HG03442 (cell line): Measurements from ENCODE around the gene EED.
"Not testable (repeated sequence)": the region's sequence is repeated elsewhere in the genome, so short reads cannot be mapped to it uniquely, and the experiment has no call there.

Experiments
- ATAC-seq: cut with Tn5 transposase; IDR thresholded peaks from one replicate; pipeline ENCODE4 v1.9.1; 2021; ENCODE audit warnings: mild to moderate bottlenecking, moderate library complexity; ENCODE audit not compliant: unreplicated experiment

Gene EED

DNA sequence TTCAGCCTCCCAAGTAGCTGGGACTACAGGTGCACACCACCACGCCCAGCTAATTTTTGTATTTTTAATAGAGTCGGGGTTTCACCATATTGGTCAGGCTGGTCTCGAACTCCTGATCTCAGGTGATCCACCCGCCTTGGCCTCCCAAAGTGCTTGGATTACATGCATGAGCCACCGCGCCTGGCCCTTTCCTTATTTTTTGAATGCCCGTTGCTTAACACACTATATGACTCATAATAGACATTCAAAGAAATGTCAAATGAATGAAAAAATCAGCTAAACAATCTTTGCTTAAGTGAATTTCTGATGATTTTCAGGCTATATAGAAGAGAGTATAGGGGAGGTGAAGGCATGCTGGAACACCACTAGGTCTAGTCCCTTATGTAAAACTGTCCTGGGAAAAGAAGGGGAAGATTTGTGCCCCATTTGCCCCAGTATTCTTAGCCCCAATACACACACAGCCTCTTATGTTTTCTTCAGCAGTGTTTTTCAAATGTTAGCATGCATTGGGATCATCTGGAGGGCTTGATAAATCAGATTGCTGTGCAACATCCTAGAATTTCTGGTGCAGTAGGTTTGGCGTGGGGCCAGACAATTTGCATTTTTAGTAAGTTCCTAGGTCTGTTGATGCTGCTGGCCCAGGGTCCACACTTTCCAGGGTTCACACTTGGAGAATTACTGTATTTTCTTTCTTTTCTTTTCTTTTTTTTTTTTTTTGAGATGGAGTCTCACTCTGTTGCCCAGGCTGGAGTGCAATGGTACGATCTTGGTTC is 45.1 kb downstream of the EED start:
- ATAC-seq = not testable (repeated sequence)

DNA sequence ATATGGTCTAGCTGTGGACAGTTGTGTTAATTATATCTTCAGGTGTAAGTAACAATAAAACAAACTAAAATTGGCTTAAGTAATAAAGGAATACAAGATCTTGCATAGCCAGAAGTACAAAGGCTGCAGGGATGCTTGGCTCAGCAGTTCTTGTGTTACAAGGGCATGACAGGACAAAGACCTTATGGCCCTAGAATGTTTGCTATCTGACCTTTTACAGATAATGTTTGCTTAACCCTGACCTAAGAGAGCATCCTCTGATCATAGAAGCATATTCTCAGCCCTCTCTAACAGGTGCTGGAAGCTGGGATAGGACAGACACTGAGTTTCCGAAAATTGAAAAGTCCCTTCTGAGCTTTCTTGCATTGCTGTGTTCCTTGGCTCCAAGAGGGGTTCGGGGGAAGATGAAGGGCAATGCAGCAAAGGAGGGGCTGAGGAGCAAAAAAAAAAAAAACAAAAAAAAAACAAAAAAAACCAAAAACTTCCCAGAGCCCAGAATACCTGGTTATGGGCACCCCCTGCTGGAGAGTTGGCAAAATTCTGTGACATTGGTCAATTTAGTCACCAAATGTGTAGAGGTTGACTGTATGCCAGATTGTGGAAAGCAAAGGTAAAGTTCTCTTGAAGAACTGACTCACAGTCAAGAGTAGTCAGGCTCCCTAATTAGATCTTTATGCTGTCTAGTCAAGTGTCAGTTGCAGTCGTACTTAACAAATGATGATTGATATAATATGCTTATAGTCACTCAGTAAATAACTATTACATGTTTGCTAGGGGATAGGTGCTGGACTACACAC is 47.1 kb downstream of the EED start:
- ATAC-seq = no peak

- peak; percentile 66 for ATAC-seq
Measured at GRCh38 chr11:86292912-86293616, 48.5 kb downstream of the EED start.

DNA sequence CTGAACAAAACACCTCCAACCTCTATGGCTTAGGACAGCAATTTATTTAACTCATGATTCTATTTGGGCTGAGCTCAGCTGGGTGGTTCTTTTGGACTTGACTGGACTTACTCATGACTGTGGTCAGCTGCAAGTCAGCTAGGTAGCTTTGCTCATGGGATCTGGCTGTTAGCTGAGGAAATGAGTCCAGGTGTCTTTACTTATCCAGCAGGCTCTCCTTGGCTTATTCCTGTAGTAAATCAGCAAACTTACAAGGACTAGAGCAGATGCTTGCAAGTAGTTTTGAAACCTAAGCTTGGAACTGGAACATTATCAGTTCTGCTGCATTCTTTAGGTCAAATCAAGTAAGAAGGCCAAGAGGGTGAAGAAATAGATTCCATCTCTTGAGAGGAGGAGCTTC is 49.5 kb downstream of the EED start:
- ATAC-seq = no peak

DNA sequence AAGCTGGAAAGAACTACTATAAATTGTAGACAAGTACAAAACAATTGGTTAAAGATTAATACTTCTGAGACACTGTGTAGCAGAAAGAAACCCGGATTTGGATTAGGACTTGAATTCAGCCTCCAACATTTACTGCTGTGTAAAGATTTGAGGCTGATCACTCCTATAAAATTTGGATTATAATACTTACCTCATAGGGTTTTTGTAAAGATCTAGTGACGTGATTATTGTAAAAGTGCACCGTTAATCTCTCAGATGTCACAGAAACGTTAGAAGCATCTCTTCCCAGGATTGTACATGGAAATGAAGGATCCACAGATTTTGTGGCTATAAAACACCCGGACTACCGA is 57.2 kb downstream of the EED start:
- no peak for ATAC-seq

- ATAC-seq = peak; percentile 98
Measured at GRCh38 chr11:86302092-86302793, 57.7 kb downstream of the EED start, which contains the start of gene HIKESHI. HIKESHI (plus strand) TSS chr11:86302240; CDS start chr11:86302449, 209 bp downstream.

DNA sequence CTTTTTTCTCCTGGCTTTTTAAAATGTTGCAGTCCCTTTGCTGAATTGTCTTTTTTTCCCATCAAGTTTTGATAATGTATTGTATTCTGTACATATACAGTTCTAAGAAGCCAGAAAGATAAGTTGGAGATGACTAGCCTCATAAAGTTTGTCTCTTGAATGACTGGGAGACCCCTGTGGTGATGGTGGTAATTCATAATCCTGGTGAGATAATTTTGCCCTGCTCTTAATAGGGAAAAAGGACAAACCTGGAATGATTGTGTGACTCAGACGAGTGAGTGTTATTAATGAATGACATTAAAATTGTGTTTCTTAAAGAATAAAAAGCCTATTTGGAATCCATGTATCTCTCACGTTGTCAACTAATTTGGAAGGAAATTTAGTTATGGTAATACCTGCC is 58.7 kb downstream of the EED start:
- no peak for ATAC-seq

DNA sequence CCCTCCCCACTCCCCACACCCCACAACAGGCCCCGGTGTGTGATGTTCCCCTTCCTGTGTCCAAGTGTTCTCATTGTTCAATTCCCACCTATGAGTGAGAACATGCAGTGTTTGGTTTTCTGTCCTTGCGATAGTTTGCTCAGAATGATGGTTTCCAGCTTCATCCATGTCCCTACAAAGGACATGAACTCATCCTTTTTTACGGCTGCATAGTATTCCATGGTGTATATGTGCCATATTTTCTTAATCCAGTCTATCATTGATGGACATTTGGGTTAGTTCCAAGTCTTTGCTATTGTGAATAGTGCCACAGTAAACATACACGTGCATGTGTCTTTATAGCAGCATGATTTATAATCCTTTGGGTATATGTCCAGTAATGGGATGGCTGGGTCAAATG is 64.2 kb downstream of the EED start:
- ATAC-seq = not testable (repeated sequence)

GRCh38 chr11:86313793-86314192 is 69.2 kb downstream of the EED start:
- no peak for ATAC-seq

GRCh38 chr11:86314636-86315035 is 70.1 kb downstream of the EED start:
- no peak for ATAC-seq
